Measurements from ENCODE around the gene SARNP.
"Not testable (repeated sequence)": the region's sequence is repeated elsewhere in the genome, so short reads cannot be mapped to it uniquely, and the experiment has no call there.

SARNP gene

DNA sequence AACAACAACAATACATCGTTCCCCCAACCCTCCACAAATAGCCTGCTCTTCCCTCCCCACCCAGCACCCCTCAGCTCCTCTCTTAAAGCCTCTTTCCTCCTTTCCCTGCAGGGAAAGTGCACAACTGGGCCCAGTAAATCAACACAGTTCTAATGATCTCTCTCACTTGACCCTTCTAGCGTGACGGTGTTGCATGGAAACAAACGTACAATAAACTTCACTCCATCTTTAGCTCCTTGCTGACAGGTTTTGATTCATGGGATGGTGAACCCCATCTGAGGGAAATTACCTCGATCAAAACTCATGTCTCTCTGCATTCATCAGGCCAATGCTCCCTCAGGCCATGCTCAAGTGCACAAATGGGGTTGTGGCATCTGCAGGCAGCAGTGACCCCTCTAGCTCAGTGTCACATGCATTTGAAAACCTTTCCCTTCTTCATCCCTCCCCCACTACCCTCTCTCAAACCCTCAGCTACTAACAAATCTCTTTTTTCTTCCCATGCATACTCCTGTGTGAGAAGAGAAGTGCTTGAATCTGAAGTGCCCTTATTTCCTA is 51.7 kb downstream of the SARNP start:
- Histone ChIP-seq H3K4me3 (IDR thresholded peaks at IDR 0.05; ENCODE audit: insufficient read depth, low read depth, low read length) (no peak overlapping the region), H3K9ac (no peak overlapping the region), H3K4me2 (no peak overlapping the region), H3K27me3 (ENCODE audit: insufficient read depth, low read depth) (no peaks in the 10 kb centered on the region), H3K4me1 (ENCODE audit: low read depth, poor library complexity, severe bottlenecking) (no peaks in the 10 kb centered on the region), H3K36me3 (ENCODE audit: insufficient read depth) (no peaks in the 10 kb centered on the region; the same call in 1 of the 2 replicates), H3K27ac (no peak overlapping the region), H3K79me2 (ENCODE audit: insufficient read depth, low read depth) (no peaks in the 10 kb centered on the region), H4K20me1 (ENCODE audit: insufficient read depth) (no peaks in the 10 kb centered on the region), H2AFZ (ENCODE audit: low read depth) (no peak overlapping the region)
- TF ChIP-seq, protein P1, sequence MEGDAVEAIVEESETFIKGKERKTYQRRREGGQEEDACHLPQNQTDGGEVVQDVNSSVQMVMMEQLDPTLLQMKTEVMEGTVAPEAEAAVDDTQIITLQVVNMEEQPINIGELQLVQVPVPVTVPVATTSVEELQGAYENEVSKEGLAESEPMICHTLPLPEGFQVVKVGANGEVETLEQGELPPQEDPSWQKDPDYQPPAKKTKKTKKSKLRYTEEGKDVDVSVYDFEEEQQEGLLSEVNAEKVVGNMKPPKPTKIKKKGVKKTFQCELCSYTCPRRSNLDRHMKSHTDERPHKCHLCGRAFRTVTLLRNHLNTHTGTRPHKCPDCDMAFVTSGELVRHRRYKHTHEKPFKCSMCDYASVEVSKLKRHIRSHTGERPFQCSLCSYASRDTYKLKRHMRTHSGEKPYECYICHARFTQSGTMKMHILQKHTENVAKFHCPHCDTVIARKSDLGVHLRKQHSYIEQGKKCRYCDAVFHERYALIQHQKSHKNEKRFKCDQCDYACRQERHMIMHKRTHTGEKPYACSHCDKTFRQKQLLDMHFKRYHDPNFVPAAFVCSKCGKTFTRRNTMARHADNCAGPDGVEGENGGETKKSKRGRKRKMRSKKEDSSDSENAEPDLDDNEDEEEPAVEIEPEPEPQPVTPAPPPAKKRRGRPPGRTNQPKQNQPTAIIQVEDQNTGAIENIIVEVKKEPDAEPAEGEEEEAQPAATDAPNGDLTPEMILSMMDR (conservative IDR thresholded peaks at IDR 0.05; ENCODE audit: low read depth, low read length): no peak

DNA sequence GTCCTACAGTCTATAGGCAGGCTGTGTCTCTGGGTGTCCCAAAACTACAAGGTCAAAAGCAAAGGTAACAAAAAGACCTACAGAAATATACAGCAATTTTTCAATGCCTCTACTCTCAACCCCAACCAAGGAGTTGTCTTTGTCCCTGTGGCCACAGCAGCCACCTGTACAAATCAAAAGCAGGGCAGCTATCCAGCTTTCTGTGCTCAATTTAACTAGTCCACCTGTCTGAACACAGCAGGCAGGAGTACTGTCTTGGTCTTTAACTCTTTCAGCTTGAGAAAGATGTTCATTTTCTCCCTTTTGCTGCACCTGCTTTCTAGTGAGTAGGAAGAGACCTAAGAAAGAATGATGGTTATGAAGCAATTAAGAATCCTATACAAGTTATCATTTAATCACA is 54.9 kb downstream of the SARNP start:
- Histone ChIP-seq H2AFZ (ENCODE audit: low read depth) (no peak overlapping the region), H3K4me1 (ENCODE audit: low read depth, poor library complexity, severe bottlenecking) (no peaks in the 10 kb centered on the region), H3K27me3 (ENCODE audit: insufficient read depth, low read depth) (no peaks in the 10 kb centered on the region), H3K9ac (no peak overlapping the region), H3K79me2 (ENCODE audit: insufficient read depth, low read depth) (no peaks in the 10 kb centered on the region), H3K4me2 (no peak overlapping the region), H3K36me3 (ENCODE audit: insufficient read depth) (peaks cover 19% of the 10 kb centered on the region; the same call in 1 of the 2 replicates), H3K27ac (no peak overlapping the region), H4K20me1 (ENCODE audit: insufficient read depth) (no peaks in the 10 kb centered on the region), H3K4me3 (IDR thresholded peaks at IDR 0.05; ENCODE audit: insufficient read depth, low read depth, low read length) (no peak overlapping the region)
- TF ChIP-seq, protein P1 (conservative IDR thresholded peaks at IDR 0.05; ENCODE audit: low read depth, low read length): no peak

DNA sequence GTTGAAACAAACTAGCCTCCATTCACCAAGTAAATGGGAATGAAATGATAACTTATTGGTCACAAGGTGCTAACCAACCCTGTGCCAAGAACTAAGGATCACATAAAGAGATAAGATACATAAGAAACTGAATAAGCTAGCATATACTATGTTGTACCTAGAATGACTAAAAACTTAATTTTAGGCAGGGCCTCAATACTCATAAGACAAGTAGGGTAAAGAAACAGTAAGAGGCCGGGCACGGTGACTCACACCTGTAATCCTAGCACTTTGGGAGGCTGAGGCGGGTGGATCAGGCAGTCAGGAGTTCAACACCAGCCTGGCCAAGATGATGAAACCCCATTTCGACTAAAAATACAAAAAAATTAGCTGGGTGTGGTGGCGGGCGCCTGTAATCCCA is 56.9 kb downstream of the SARNP start:
- Histone ChIP-seq H3K4me3 (IDR thresholded peaks at IDR 0.05; ENCODE audit: insufficient read depth, low read depth, low read length) (no peak overlapping the region), H3K27ac (no peak overlapping the region), H3K4me1 (ENCODE audit: low read depth, poor library complexity, severe bottlenecking) (no peaks in the 10 kb centered on the region), H3K27me3 (ENCODE audit: insufficient read depth, low read depth) (no peaks in the 10 kb centered on the region), H2AFZ (ENCODE audit: low read depth) (no peak overlapping the region), H3K4me2 (no peak overlapping the region), H4K20me1 (ENCODE audit: insufficient read depth) (no peaks in the 10 kb centered on the region), H3K36me3 (ENCODE audit: insufficient read depth) (peaks cover 19% of the 10 kb centered on the region; the same call in 1 of the 2 replicates), H3K79me2 (ENCODE audit: insufficient read depth, low read depth) (no peaks in the 10 kb centered on the region), H3K9ac (no peak overlapping the region)
- TF ChIP-seq, protein P1 (conservative IDR thresholded peaks at IDR 0.05; ENCODE audit: low read depth, low read length): no peak

DNA sequence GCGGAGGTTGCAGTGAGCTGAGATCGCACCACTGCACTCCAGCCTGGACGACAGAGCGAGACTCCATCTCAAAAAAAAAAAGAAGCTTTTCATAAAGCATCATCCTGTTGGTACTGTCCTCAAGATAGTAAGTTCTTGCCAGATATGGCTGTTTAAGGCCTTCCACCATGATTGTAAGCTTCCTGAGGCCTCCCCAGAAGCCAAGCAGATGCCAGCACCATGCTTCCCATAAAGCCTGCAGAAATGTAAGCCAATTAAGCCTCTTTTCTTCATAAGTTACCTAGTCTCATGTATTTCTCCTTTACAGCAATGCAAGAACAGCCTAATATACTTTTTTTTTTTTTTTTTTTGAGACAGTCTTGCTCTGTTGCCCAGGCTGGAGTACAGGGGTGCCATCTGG is 58.9 kb downstream of the SARNP start:
- not testable (repeated sequence) for H2AFZ ChIP-seq (ENCODE audit: low read depth); H3K4me3 ChIP-seq (IDR thresholded peaks at IDR 0.05; ENCODE audit: insufficient read depth, low read depth, low read length); H3K4me1 ChIP-seq (ENCODE audit: low read depth, poor library complexity, severe bottlenecking); H3K27me3 ChIP-seq (ENCODE audit: insufficient read depth, low read depth); H3K4me2 ChIP-seq; H4K20me1 ChIP-seq (ENCODE audit: insufficient read depth); H3K79me2 ChIP-seq (ENCODE audit: insufficient read depth, low read depth); H3K27ac ChIP-seq; H3K9ac ChIP-seq
- H3K36me3 ChIP-seq (ENCODE audit: insufficient read depth): peaks cover 19% of the 10 kb centered on the region; the same call in 1 of the 2 replicates

DNA sequence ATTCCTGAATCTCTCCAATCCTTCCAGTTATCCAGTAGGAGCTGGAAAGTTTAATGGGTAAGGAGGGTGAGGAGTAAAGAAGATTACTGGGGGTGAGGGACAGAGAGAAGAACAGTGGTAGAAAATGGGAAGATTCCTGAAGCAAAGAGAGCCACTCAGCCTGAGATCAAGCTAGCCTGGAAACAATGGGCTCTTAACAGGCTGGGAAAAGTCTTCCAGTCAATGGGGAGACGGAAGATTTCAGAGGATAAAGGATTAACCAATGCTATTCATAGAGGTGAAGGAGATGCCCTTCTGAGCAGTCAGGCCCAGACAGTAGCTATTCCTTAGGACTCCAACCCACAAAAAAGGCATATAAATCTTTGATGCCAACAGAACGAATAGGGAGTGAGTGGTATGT is 59.8 kb downstream of the SARNP start:
- no peak overlapping the region for H3K4me2 ChIP-seq
- no peak overlapping the region for H3K9ac ChIP-seq
- H3K79me2 ChIP-seq (ENCODE audit: insufficient read depth, low read depth): no peaks in the 10 kb centered on the region
- no peak overlapping the region for H3K27ac ChIP-seq
- peaks cover 19% of the 10 kb centered on the region; the same call in 1 of the 2 replicates for H3K36me3 ChIP-seq (ENCODE audit: insufficient read depth)
- H3K4me1 ChIP-seq (ENCODE audit: low read depth, poor library complexity, severe bottlenecking): no peaks in the 10 kb centered on the region
- no peaks in the 10 kb centered on the region for H3K27me3 ChIP-seq (ENCODE audit: insufficient read depth, low read depth)
- H2AFZ ChIP-seq (ENCODE audit: low read depth): no peak overlapping the region
- H4K20me1 ChIP-seq (ENCODE audit: insufficient read depth): no peaks in the 10 kb centered on the region; the same call in 1 of the 2 replicates
- H3K4me3 ChIP-seq (IDR thresholded peaks at IDR 0.05; ENCODE audit: insufficient read depth, low read depth, low read length): no peak overlapping the region
- TF ChIP-seq, protein P1 (conservative IDR thresholded peaks at IDR 0.05; ENCODE audit: low read depth, low read length): no peak

Measured in KMS-11 (cell line).